Measurements from ENCODE around the gene NKG7.

The NKG7 gene

GRCh38 chr19:51325161-51325976, 47.1 kb downstream of the NKG7 start:
- no peak for ATAC-seq

GRCh38 chr19:51324167-51324481, 48.3 kb downstream of the NKG7 start:
- ATAC-seq, result no peak
- TF ChIP-seq CSRNP3 (CRISPR knock-in tag; IDR thresholded peaks at IDR 0.05), result no peak
- no peak for TF ChIP-seq SNAI2 (CRISPR knock-in tag; IDR thresholded peaks at IDR 0.05)
- no peak for TF ChIP-seq ARNTL (CRISPR knock-in tag; IDR thresholded peaks at IDR 0.05; ENCODE audit: borderline replicate concordance, low read depth)
- TF ChIP-seq ZNF565 (CRISPR knock-in tag; conservative IDR thresholded peaks at IDR 0.05; ENCODE audit: low read depth), result no peak
- no peak for TF ChIP-seq CSDC2 (CRISPR knock-in tag; IDR thresholded peaks at IDR 0.05)
- TF ChIP-seq TSHZ2 (CRISPR knock-in tag; IDR thresholded peaks at IDR 0.05), result no peak
- TF ChIP-seq CREB5 (CRISPR knock-in tag; IDR thresholded peaks at IDR 0.05; ENCODE audit: low read depth), result no peak

More at GRCh38 chr19:51325161-51325976, 47.1 kb downstream of the NKG7 start:
- TF ChIP-seq ARNTL (CRISPR knock-in tag; IDR thresholded peaks at IDR 0.05; ENCODE audit: borderline replicate concordance, low read depth), result no peak
- no peak for TF ChIP-seq CSRNP3 (CRISPR knock-in tag; IDR thresholded peaks at IDR 0.05)
- no peak for TF ChIP-seq ESRRG (CRISPR knock-in tag; IDR thresholded peaks at IDR 0.05)
- no peak for TF ChIP-seq ZFP3 (CRISPR knock-in tag; IDR thresholded peaks at IDR 0.05)
- no peak for TF ChIP-seq TCF4 (CRISPR knock-in tag; IDR thresholded peaks at IDR 0.05; ENCODE audit: borderline replicate concordance)
- no peak for TF ChIP-seq ZNF565 (CRISPR knock-in tag; conservative IDR thresholded peaks at IDR 0.05; ENCODE audit: low read depth)
- TF ChIP-seq ISL1 (CRISPR knock-in tag; IDR thresholded peaks at IDR 0.05), result no peak
- no peak for TF ChIP-seq GLIS3 (CRISPR knock-in tag; IDR thresholded peaks at IDR 0.05)
- no peak for TF ChIP-seq PPARA (CRISPR knock-in tag; IDR thresholded peaks at IDR 0.05; ENCODE audit: borderline replicate concordance)
- no peak for TF ChIP-seq CSDC2 (CRISPR knock-in tag; IDR thresholded peaks at IDR 0.05)
- TF ChIP-seq POU6F1 (CRISPR knock-in tag; IDR thresholded peaks at IDR 0.05; ENCODE audit: borderline replicate concordance, low read depth), result no peak
- TF ChIP-seq CREB5 (CRISPR knock-in tag; IDR thresholded peaks at IDR 0.05; ENCODE audit: low read depth), result no peak
- TF ChIP-seq ZNF8 (CRISPR knock-in tag; IDR thresholded peaks at IDR 0.05), result no peak
- no peak for TF ChIP-seq ZC3H10 (CRISPR knock-in tag; IDR thresholded peaks at IDR 0.05)
- no peak for TF ChIP-seq ZFP30 (CRISPR knock-in tag; IDR thresholded peaks at IDR 0.05)
- no peak for TF ChIP-seq OSR1 (CRISPR knock-in tag; IDR thresholded peaks at IDR 0.05)
- no peak for TF ChIP-seq BACH2 (CRISPR knock-in tag; IDR thresholded peaks at IDR 0.05; ENCODE audit: borderline replicate concordance)
- no peak for TF ChIP-seq TSHZ2 (CRISPR knock-in tag; IDR thresholded peaks at IDR 0.05)
- TF ChIP-seq ZNF70 (CRISPR knock-in tag; IDR thresholded peaks at IDR 0.05), result no peak
- TF ChIP-seq SNAI2 (CRISPR knock-in tag; IDR thresholded peaks at IDR 0.05), result no peak
